Kidney (tissue), 14 donors: Measurements from ENCODE around the gene MPEG1. TPM values are rescaled to one million over a fixed set of nuclear protein-coding genes. Genes with fewer than 3 reads are reported as not detected.
A peak's percentile ranks its signal among the peaks of the same experiment; 100 is the strongest.

ENCODE experiments used
- DNase-seq, 5 donors: peaks; one replicate each; pipeline ENCODE4 v3.0.0-alpha.2; 2013 to 2020
- FAIRE-seq: peaks from 2 replicates; lab custom pipeline; 2012; peaks lifted over from hg19 to GRCh38; lab: Jason Lieb, UNC
- H3K27ac ChIP-seq, 2 donors: one replicate each; pipeline ENCODE4 v1.7.0; 2013; ENCODE audit warnings: low read depth in 2 of 2, low read length in 2 of 2, inconsistent platforms in 1 of 2
- H3K27me3 ChIP-seq: one replicate; pipeline ENCODE4 v1.7.1; 2013; ENCODE audit warnings: low read length, inconsistent platforms; ENCODE audit not compliant: control insufficient read depth, insufficient read depth
- H3K36me3 ChIP-seq, 3 donors: one replicate each; pipeline versions ENCODE4 v1.7.0 to v1.7.1; 2013; ENCODE audit warnings: low read length in 3 of 3, control low read depth in 1 of 3, inconsistent platforms in 1 of 3; ENCODE audit not compliant: insufficient read depth in 3 of 3, control insufficient read depth in 2 of 3
- H3K4me1 ChIP-seq, 3 donors: one replicate each; pipeline versions ENCODE4 v1.7.0 to v1.7.1; 2013; ENCODE audit warnings: low read length in 3 of 3, inconsistent platforms in 1 of 3, low read depth in 1 of 3; ENCODE audit not compliant: control insufficient read depth in 2 of 3, insufficient read depth in 2 of 3
- H3K4me3 ChIP-seq, 3 donors: one replicate each; pipeline versions ENCODE4 v1.7.0 to v1.8.1; 2013; ENCODE audit warnings: low read length in 3 of 3, control low read depth in 1 of 3, inconsistent platforms in 1 of 3
- H3K9ac ChIP-seq, 3 donors: one replicate each; pipeline versions ENCODE4 v1.7.0 to v1.7.1; 2013; ENCODE audit warnings: low read length in 3 of 3, control low read depth in 1 of 3, inconsistent platforms in 1 of 3
- H3K9me3 ChIP-seq, 3 donors: one replicate each; pipeline versions ENCODE4 v1.7.0 to v1.7.1; 2013; ENCODE audit warnings: low read length in 3 of 3, control low read depth in 1 of 3, inconsistent platforms in 1 of 3; ENCODE audit not compliant: control insufficient read depth in 2 of 3, insufficient read depth in 1 of 3
- CTCF ChIP-seq: IDR thresholded peaks from 3 replicates; pipeline ENCODE4 v1.5.1; 2012; ENCODE audit warnings: mild to moderate bottlenecking, moderate library complexity, borderline replicate concordance; ENCODE audit not compliant: insufficient read depth; ENCODE audit errors: extremely low read depth
- intact Hi-C: fragments of 100-400 bp; cut with DNase I; formaldehyde crosslinking; loops from one replicate; pipeline ENCODE4 v1.11.1; 2022
- polyA plus RNA-seq: library from polyadenylated mRNA; stranded (reverse); fragments of 350-450 nt; fragmentation: Illumina TruSeq; extraction: RNeasy Lipid Tissue Mini Kit (QIAGEN cat#74804); gene quantifications from one replicate; pipeline ENCODE4 v1.2.3, GENCODE V29; 2014; ENCODE audit warnings: low read depth, low replicate concordance; ENCODE audit not compliant: insufficient read depth
- total RNA-seq: library from RNA; stranded (reverse); fragmentation: NEBNext Ultra II Directional; extraction: Animal tissue kit (Norgen Biotek cat#: 25700); gene quantifications from one replicate; pipeline ENCODE4 v1.2.1, GENCODE V29; 2021
- donor health status: control.
- donor health status: control.
- donor health status: control.
- donor health status: control.
- donor health status: control.
- donor health status: DM: yes; HTN: yes; CAD: no.
- donor health status: Normal renal cell carcinoma (clear cell type).

MPEG1 gene
- total and polyA plus RNA-seq, 2 donors from 2014 or later: 2.6 to 33.1 TPM

GRCh38 chr11:59193587-59194130, 19.1 kb downstream of the MPEG1 start:
- Histone ChIP-seq H3K9me3 (no peaks in the 10 kb centered on the region), H3K4me1 (peaks cover 0 to 23% (median 18%) of the 10 kb centered on the region in 3 donors), H3K27me3 (no peaks in the 10 kb centered on the region), H3K27ac (no peak overlapping the region), H3K36me3 (peaks cover 14 to 23% (median 22%) of the 10 kb centered on the region in 3 donors), H3K4me3 (no peak overlapping the region), H3K9ac (no peak overlapping the region)
- intact Hi-C loops: no loop called here
- no peak for FAIRE-seq
- no peak for DNase-seq
- no peak for TF ChIP-seq CTCF

- TF ChIP-seq CTCF: no peak
- H3K9me3 ChIP-seq: no peaks in the 10 kb centered on the region
- peaks cover 14 to 23% (median 22%) of the 10 kb centered on the region in 3 donors for H3K36me3 ChIP-seq
- H3K4me3 ChIP-seq: peak overlapping the region in 1 of 3 donors; percentile 5
- H3K9ac ChIP-seq: no peak overlapping the region
- H3K4me1 ChIP-seq: peaks cover 7 to 15% (median 12%) of the 10 kb centered on the region in 3 donors
- intact Hi-C loops: no loop called here
- DNase-seq (no peak), FAIRE-seq (no peak)
- peak overlapping the region; percentile 51 to 58 for H3K27ac ChIP-seq
- H3K27me3 ChIP-seq: no peaks in the 10 kb centered on the region
Observed at GRCh38 chr11:59192446-59193020, 20.2 kb downstream of the MPEG1 start.

- peaks cover 14 to 23% (median 22%) of the 10 kb centered on the region in 3 donors for H3K36me3 ChIP-seq
- no peak overlapping the region for H3K9ac ChIP-seq
- H3K4me1 ChIP-seq: peaks cover 7 to 21% (median 12%) of the 10 kb centered on the region in 3 donors
- no peaks in the 10 kb centered on the region for H3K27me3 ChIP-seq
- FAIRE-seq (no peak), DNase-seq (no peak)
- peak overlapping the region in 1 of 3 donors; percentile 5 for H3K4me3 ChIP-seq
- no peak for TF ChIP-seq CTCF
- intact Hi-C loops: no loop called here
- H3K9me3 ChIP-seq: no peaks in the 10 kb centered on the region
- H3K27ac ChIP-seq: peak overlapping the region; percentile 51 to 58
Observed at GRCh38 chr11:59191890-59192289, 20.8 kb downstream of the MPEG1 start.
